ENCODE results near the gene COL5A1. TPM values are rescaled to one million over a fixed set of nuclear protein-coding genes. Genes with fewer than 3 reads are reported as not detected.
"Not testable (repeated sequence)": the region's sequence is repeated elsewhere in the genome, so short reads cannot be mapped to it uniquely, and the experiment has no call there.

Gene COL5A1
- total RNA-seq, 1 donor from 2014 or later = 99.6 TPM

DNA sequence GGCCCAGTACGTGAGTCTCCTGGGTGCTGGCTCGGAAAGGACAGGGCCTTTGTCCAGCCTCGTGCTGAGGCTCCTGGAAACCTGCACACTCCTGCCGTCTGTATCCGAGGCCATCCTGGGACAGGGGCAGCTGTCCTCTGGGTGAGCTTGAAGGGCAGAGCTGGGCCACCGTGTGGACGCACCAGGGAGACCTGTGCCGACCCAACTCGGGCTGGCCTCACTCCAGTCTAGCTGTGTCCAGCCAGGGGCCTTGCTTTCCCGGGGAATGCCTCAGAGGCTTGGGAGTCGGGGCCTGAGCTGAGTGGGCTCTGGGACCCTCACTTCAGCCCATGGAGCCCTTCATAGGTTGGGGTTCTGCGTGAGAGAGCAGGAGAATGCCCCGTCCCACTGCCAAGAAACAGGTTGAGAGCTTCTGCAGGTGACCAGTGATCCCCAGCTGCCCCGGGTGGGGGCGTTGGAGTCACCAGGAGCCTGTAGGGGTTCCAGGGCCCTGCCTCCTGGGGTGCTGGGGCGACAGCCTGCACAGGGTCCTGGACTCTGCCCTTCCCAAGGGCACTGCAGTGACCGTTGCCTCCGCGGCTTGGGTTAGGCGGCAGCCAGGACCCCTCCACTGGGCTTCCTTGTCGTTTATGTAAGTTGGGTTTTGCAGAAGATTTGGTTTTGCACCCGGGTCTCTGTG, 60.1 kb downstream of the COL5A1 start:
- H3K4me1 ChIP-seq = peaks cover 8 to 24% of the 10 kb centered on the region in 2 donors
- no peak overlapping the region for H3K27ac ChIP-seq
- DNase-seq (ENCODE audit: low spot score in 2 of 2) = no peak
- TF ChIP-seq, protein P1, sequence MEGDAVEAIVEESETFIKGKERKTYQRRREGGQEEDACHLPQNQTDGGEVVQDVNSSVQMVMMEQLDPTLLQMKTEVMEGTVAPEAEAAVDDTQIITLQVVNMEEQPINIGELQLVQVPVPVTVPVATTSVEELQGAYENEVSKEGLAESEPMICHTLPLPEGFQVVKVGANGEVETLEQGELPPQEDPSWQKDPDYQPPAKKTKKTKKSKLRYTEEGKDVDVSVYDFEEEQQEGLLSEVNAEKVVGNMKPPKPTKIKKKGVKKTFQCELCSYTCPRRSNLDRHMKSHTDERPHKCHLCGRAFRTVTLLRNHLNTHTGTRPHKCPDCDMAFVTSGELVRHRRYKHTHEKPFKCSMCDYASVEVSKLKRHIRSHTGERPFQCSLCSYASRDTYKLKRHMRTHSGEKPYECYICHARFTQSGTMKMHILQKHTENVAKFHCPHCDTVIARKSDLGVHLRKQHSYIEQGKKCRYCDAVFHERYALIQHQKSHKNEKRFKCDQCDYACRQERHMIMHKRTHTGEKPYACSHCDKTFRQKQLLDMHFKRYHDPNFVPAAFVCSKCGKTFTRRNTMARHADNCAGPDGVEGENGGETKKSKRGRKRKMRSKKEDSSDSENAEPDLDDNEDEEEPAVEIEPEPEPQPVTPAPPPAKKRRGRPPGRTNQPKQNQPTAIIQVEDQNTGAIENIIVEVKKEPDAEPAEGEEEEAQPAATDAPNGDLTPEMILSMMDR (IDR thresholded peaks at IDR 0.05) = no peak
- no peaks in the 10 kb centered on the region for H3K9me3 ChIP-seq
- intact Hi-C loops (cut with DNase I) = no loop called here
- peaks cover 22 to 29% of the 10 kb centered on the region in 2 donors for H3K36me3 ChIP-seq
- H3K27me3 ChIP-seq = no peaks in the 10 kb centered on the region
- no peak overlapping the region for H3K4me3 ChIP-seq

DNA sequence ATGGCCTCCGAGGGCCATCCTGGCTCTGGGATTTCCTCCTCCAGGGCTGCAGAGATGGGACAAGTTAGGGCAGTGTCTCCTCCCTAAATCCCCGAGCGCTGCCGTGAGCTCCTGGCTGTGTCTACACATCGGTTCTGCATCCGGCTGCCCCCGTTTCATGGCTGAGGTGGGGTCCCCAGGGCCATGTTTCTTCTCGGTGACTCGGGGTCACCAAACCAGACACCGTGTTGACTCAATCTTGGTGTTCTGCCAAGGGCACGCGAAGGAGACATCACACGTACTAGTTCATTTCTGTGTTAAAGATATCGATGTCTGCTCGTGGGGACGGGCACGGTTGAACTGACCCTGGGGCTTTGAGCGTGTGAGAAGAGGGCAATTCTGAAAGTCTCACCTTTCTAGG, 60.7 kb downstream of the COL5A1 start:
- intact Hi-C loops (cut with DNase I) = no loop called here
- TF ChIP-seq, protein P1 (IDR thresholded peaks at IDR 0.05) = no peak
- H3K27ac ChIP-seq = no peak overlapping the region

DNA sequence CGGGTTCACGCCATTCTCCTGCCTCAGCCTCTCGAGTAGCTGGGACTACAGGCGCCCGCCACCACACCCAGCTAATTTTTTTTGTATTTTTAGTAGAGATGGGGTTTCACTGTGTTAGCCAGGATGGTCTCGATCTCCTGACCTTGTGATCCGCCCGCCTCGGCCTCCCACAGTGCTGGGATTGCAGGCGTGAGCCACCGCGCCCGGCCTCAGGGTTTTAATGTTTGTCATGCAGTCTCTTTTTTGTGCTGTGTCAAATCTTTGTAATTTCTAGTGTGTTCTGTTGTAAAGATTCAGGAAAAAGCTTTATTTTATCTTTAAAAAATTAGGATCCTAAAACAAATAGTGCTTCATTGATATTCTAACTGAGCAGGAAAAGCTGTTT, 62.1 kb downstream of the COL5A1 start:
- intact Hi-C loops (cut with DNase I); H3K27me3 ChIP-seq; H3K4me3 ChIP-seq; H3K9me3 ChIP-seq; H3K27ac ChIP-seq; DNase-seq (ENCODE audit: low spot score in 2 of 2): not testable (repeated sequence)
- Histone ChIP-seq H3K4me1 (peaks cover 20 to 35% of the 10 kb centered on the region in 2 donors), H3K36me3 (peaks cover 22 to 29% of the 10 kb centered on the region in 2 donors)

More for the DNA sequence above, 60.7 kb downstream of the COL5A1 start:
- Histone ChIP-seq H3K36me3 (peaks cover 22 to 29% of the 10 kb centered on the region in 2 donors), H3K4me3 (no peak overlapping the region), H3K27me3 (no peaks in the 10 kb centered on the region), H3K9me3 (no peaks in the 10 kb centered on the region), H3K4me1 (peaks cover 12 to 29% of the 10 kb centered on the region in 2 donors)
- DNase-seq (ENCODE audit: low spot score in 2 of 2) = no peak

DNA sequence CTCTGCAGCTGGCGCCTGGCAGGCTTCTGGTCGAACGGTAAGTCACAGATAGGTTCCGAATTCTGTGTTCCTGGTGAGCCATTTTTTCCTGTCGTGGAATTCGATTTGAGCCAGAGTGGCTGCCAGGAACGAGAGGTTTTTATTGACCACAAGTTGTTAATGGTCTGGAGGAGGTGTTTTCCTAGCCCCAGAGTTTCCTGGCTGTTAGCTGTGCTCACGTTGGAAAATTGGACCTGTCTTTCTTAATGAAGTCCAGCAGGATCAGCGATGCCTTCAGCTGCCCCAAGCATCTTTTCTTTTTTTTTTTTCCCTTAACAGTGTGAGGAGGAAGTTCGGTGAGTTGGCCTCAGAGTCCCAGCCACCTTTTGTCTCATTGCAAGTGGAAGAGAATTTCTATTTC, 62.9 kb downstream of the COL5A1 start:
- intact Hi-C loops (cut with DNase I) = no loop called here
- Histone ChIP-seq H3K27ac (peak overlapping the region; percentile 48 to 94), H3K4me1 (peaks cover 24 to 39% of the 10 kb centered on the region in 2 donors), H3K9me3 (no peaks in the 10 kb centered on the region), H3K36me3 (peaks cover 22 to 29% of the 10 kb centered on the region in 2 donors), H3K4me3 (no peak overlapping the region), H3K27me3 (no peaks in the 10 kb centered on the region)
- TF ChIP-seq, protein P1 (IDR thresholded peaks at IDR 0.05) = no peak
- DNase-seq (ENCODE audit: low spot score in 2 of 2) = no peak

DNA sequence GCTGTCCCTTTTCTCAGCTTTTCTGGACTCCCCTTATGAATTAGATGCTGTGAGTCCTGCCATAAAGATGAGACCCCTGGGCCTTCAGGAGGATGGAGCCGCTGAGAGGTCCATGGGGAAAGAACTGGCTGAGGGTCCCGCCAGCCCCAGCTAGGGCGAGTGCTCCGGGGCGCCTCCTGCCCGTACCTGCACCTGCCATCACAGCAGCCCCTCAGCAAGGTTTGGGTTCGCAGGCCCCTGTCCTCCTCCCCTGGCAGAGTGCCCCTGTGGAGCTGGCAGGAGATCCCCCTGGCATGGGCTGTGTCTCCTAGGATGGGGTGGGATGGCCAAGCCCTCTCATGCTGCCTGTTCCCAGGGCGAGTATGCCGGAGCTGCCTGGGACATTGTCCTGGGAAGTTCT, 64.2 kb downstream of the COL5A1 start:
- H3K36me3 ChIP-seq = peaks cover 11 to 19% of the 10 kb centered on the region in 2 donors
- TF ChIP-seq, protein P1 (IDR thresholded peaks at IDR 0.05) = no peak
- intact Hi-C loops (cut with DNase I) = loop anchor here (5.0 kb wide), 1 partner anchor 248 kb away; no protein-coding TSS in a partner anchor
- H3K9me3 ChIP-seq = no peaks in the 10 kb centered on the region
- DNase-seq (ENCODE audit: low spot score in 2 of 2) = no peak
- no peaks in the 10 kb centered on the region for H3K27me3 ChIP-seq
- H3K27ac ChIP-seq = peak overlapping the region; percentile 87 to 94
- H3K4me1 ChIP-seq = peaks cover 30 to 44% of the 10 kb centered on the region in 2 donors
- H3K4me3 ChIP-seq = no peak overlapping the region

DNA sequence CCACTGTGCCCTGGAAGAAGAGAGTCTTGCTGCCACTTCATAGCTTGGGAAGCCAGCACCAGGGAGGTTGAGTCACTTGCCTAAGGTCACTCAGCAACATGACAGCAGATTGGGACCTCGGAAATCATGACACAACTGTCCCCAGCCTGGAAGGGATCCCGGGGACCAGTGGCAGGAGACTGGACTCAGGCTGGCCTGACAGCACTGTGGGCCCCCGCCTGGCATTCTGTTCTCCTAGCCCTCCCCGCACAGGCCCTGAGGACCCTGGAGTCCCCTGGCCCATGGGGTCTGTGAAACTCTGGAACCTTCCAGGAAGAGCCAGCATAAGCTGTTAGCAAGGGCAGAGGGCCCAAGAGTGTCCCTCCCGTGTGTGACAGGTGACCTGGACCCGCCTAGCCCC, 64.9 kb downstream of the COL5A1 start:
- intact Hi-C loops (cut with DNase I) = loop anchor here (5.0 kb wide), 1 partner anchor 249 kb away; no protein-coding TSS in a partner anchor
- Histone ChIP-seq H3K4me3 (no peak overlapping the region), H3K27me3 (no peaks in the 10 kb centered on the region), H3K9me3 (no peaks in the 10 kb centered on the region), H3K4me1 (peaks cover 30 to 44% of the 10 kb centered on the region in 2 donors), H3K27ac (peak overlapping the region; percentile 87 to 94), H3K36me3 (peaks cover 5 to 11% of the 10 kb centered on the region in 2 donors)
- TF ChIP-seq, protein P1 (IDR thresholded peaks at IDR 0.05) = no peak
- no peak for DNase-seq (ENCODE audit: low spot score in 2 of 2)
